Caco-2 (cell line): ENCODE results near the gene DENND1B. TPM values are rescaled to one million over a fixed set of nuclear protein-coding genes. Genes with fewer than 3 reads are reported as not detected.

ENCODE experiments used
- BruUV-seq: library from RNA; stranded (reverse); fragments of 400-500 nt; replicated peaks from 2 replicates; lab custom pipeline; 2021; lab: Mats Ljungman, UMichigan
- CTCF ChIA-PET: fragments of 300-600 bp; sonication (Branson Sonifier 250); formaldehyde crosslinking; loops from one replicate; lab custom pipeline; 2022; ENCODE audit warnings: antibody characterized with exemption; lab: Charles Lee
- POLR2A ChIA-PET: fragments of 300-600 bp; sonication (Branson Sonifier 250); formaldehyde crosslinking; loops from one replicate; lab custom pipeline; 2022; ENCODE audit warnings: antibody characterized with exemption; lab: Charles Lee
- DNase-seq, 2 experiments: peaks; one replicate each; pipeline versions ENCODE4 v3.0.0 to v3.0.0-alpha.2; 2020 to 2022
- H3K27me3 ChIP-seq: replicated peaks from 2 replicates; pipeline ENCODE4 v1.6.0; 2011; ENCODE audit warnings: low read length; ENCODE audit not compliant: control insufficient read depth, insufficient read depth
- H3K36me3 ChIP-seq: 2 replicates; pipeline ENCODE4 v1.5.1; 2011; ENCODE audit warnings: low read length; ENCODE audit not compliant: control insufficient read depth, insufficient read depth
- H3K4me1 ChIP-seq: fragments of 250-450 bp; sonication (Bioruptor Pico); 2 replicates; pipeline ENCODE4 v1.5.1; 2020; ENCODE audit warnings: mild to moderate bottlenecking
- H3K4me3 ChIP-seq: 2 replicates; pipeline ENCODE4 v1.5.1; 2011; ENCODE audit warnings: low read depth, mild to moderate bottlenecking, control low read depth, low read length
- H3K9me3 ChIP-seq: fragments of 250-450 bp; sonication (Bioruptor Pico); 2 replicates; pipeline ENCODE4 v1.5.1; 2020; ENCODE audit warnings: mild to moderate bottlenecking, moderate library complexity
- H3K27ac Mint-ChIP-seq: one replicate; pipeline ENCODE4 v1.8.0; 2022; ENCODE audit warnings: mixed read lengths; ENCODE audit not compliant: unreplicated experiment
- H3K27me3 Mint-ChIP-seq: one replicate; pipeline ENCODE4 v1.8.0; 2022; ENCODE audit warnings: mixed read lengths; ENCODE audit not compliant: insufficient read depth, unreplicated experiment
- H3K36me3 Mint-ChIP-seq: one replicate; pipeline ENCODE4 v1.8.0; 2022; ENCODE audit warnings: mild to moderate bottlenecking, mixed read lengths; ENCODE audit not compliant: insufficient read depth, unreplicated experiment
- H3K4me1 Mint-ChIP-seq: one replicate; pipeline ENCODE4 v1.8.0; 2022; ENCODE audit warnings: low read depth, mixed read lengths; ENCODE audit not compliant: unreplicated experiment
- H3K4me3 Mint-ChIP-seq: one replicate; pipeline ENCODE4 v1.8.0; 2022; ENCODE audit warnings: mild to moderate bottlenecking, moderate library complexity, mixed read lengths; ENCODE audit not compliant: unreplicated experiment
- H3K9me3 Mint-ChIP-seq: one replicate; pipeline ENCODE4 v1.8.0; 2022; ENCODE audit warnings: mixed read lengths; ENCODE audit not compliant: unreplicated experiment
- CTCF ChIP-seq, 2 experiments: fragments of 200-600 bp in 1 of 2; IDR thresholded peaks; 1 replicate in 1 of 2; 2 replicates in 1 of 2; pipeline versions ENCODE4 v1.5.1 to v1.8.0; 2011 to 2022; ENCODE audit warnings: antibody characterized with exemption in 1 of 2, control low read depth in 1 of 2, inconsistent platforms in 1 of 2, low read depth in 1 of 2, low read length in 1 of 2, mild to moderate bottlenecking in 1 of 2, moderate library complexity in 1 of 2; ENCODE audit not compliant: insufficient read depth in 1 of 2, severe bottlenecking in 1 of 2, unreplicated experiment in 1 of 2
- intact Hi-C: fragments of 100-400 bp; cut with micrococcal nuclease; formaldehyde crosslinking; loops from one replicate; pipeline ENCODE4 v1.10.0; 2022; ENCODE audit not compliant: unreplicated experiment
- total RNA-seq: library from RNA; stranded (reverse); gene quantifications from 2 replicates; pipeline ENCODE4 v1.2.3, GENCODE V29; 2022

Gene DENND1B
- total RNA-seq, 1 experiment from 2014 or later: 9.6 TPM

GRCh38 chr1:197725044-197725443, 50.2 kb downstream of the DENND1B start:
- no peaks in the 10 kb centered on the region for H3K27me3 Mint-ChIP-seq
- no peaks in the 10 kb centered on the region for H3K36me3 ChIP-seq
- no peak for DNase-seq
- H3K4me1 ChIP-seq: no peaks in the 10 kb centered on the region
- intact Hi-C loops: no loop called here
- H3K36me3 Mint-ChIP-seq: no peaks in the 10 kb centered on the region
- CTCF ChIA-PET: no interaction called here
- H3K9me3 ChIP-seq: peaks cover 13% of the 10 kb centered on the region
- no peaks in the 10 kb centered on the region for H3K4me1 Mint-ChIP-seq
- H3K4me3 Mint-ChIP-seq: no peak overlapping the region
- no peak overlapping the region for H3K4me3 ChIP-seq
- peaks cover 23% of the 10 kb centered on the region for H3K9me3 Mint-ChIP-seq
- no TSS peak for BruUV-seq
- no peaks in the 10 kb centered on the region for H3K27me3 ChIP-seq
- no peak overlapping the region for H3K27ac Mint-ChIP-seq
- TF ChIP-seq CTCF (IDR thresholded peaks at IDR 0.05; ENCODE audit: insufficient read depth in 1 of 2, low read depth in 1 of 2, low read length in 1 of 2, severe bottlenecking in 1 of 2, unreplicated experiment in 1 of 2): no peak
- POLR2A ChIA-PET: no interaction called here

GRCh38 chr1:197715806-197716205, 59.5 kb downstream of the DENND1B start:
- no TSS peak for BruUV-seq
- no peaks in the 10 kb centered on the region for H3K36me3 Mint-ChIP-seq
- H3K4me1 ChIP-seq: no peaks in the 10 kb centered on the region
- POLR2A ChIA-PET: no interaction called here
- DNase-seq: no peak
- peaks cover 12% of the 10 kb centered on the region for H3K4me1 Mint-ChIP-seq
- no peak overlapping the region for H3K4me3 Mint-ChIP-seq
- H3K9me3 Mint-ChIP-seq: no peaks in the 10 kb centered on the region
- H3K27me3 Mint-ChIP-seq: no peaks in the 10 kb centered on the region
- TF ChIP-seq CTCF (IDR thresholded peaks at IDR 0.05; ENCODE audit: insufficient read depth in 1 of 2, low read depth in 1 of 2, low read length in 1 of 2, severe bottlenecking in 1 of 2, unreplicated experiment in 1 of 2): no peak
- H3K27ac Mint-ChIP-seq: no peak overlapping the region
- H3K36me3 ChIP-seq: no peaks in the 10 kb centered on the region
- intact Hi-C loops: no loop called here
- CTCF ChIA-PET: no interaction called here
- H3K27me3 ChIP-seq: no peaks in the 10 kb centered on the region
- H3K4me3 ChIP-seq: no peak overlapping the region
- H3K9me3 ChIP-seq: no peaks in the 10 kb centered on the region

GRCh38 chr1:197706601-197707000, 68.7 kb downstream of the DENND1B start:
- Histone ChIP-seq H3K27me3 (no peaks in the 10 kb centered on the region), H3K4me3 (no peak overlapping the region), H3K36me3 (no peaks in the 10 kb centered on the region), H3K4me1 (no peaks in the 10 kb centered on the region), H3K9me3 (no peaks in the 10 kb centered on the region)
- H3K9me3 Mint-ChIP-seq: no peaks in the 10 kb centered on the region
- intact Hi-C loops: no loop called here
- DNase-seq: no peak
- no peaks in the 10 kb centered on the region for H3K27me3 Mint-ChIP-seq
- no peak for TF ChIP-seq CTCF (IDR thresholded peaks at IDR 0.05; ENCODE audit: insufficient read depth in 1 of 2, low read depth in 1 of 2, low read length in 1 of 2, severe bottlenecking in 1 of 2, unreplicated experiment in 1 of 2)
- no peaks in the 10 kb centered on the region for H3K36me3 Mint-ChIP-seq
- H3K4me1 Mint-ChIP-seq: no peaks in the 10 kb centered on the region
- H3K4me3 Mint-ChIP-seq: peak overlapping the region; percentile 64
- BruUV-seq: no TSS peak
- POLR2A ChIA-PET: no interaction called here
- no peak overlapping the region for H3K27ac Mint-ChIP-seq
- CTCF ChIA-PET: no interaction called here
